HFFc6 (cell line): Measurements from ENCODE around the gene CLSTN1. TPM values are rescaled to one million over a fixed set of nuclear protein-coding genes. Genes with fewer than 3 reads are reported as not detected.

ENCODE experiments used
- DNase-seq: peaks from one replicate; pipeline ENCODE4 v3.0.0-alpha.2; 2018
- H3K27ac Mint-ChIP-seq: 2 replicates; pipeline ENCODE4 v1.8.0; 2020; ENCODE audit warnings: mild to moderate bottlenecking, mixed read lengths
- H3K27me3 Mint-ChIP-seq: 2 replicates; pipeline ENCODE4 v1.8.0; 2021; ENCODE audit warnings: mild to moderate bottlenecking, moderate library complexity, mixed read lengths; ENCODE audit not compliant: insufficient read depth
- H3K36me3 Mint-ChIP-seq: 2 replicates; pipeline ENCODE4 v1.8.0; 2021; ENCODE audit warnings: low read depth, mixed read lengths
- H3K4me1 Mint-ChIP-seq: 2 replicates; pipeline ENCODE4 v1.8.0; 2020; ENCODE audit warnings: low read depth, mixed read lengths
- H3K4me3 Mint-ChIP-seq: 2 replicates; pipeline ENCODE4 v1.8.0; 2020; ENCODE audit warnings: mild to moderate bottlenecking, moderate library complexity, mixed read lengths
- H3K9me3 Mint-ChIP-seq: 2 replicates; pipeline ENCODE4 v1.8.0; 2020; ENCODE audit warnings: mild to moderate bottlenecking, mixed read lengths
- total RNA-seq, 6 experiments: library from RNA; stranded (reverse); fragmentation: NEBNext Ultra II Directional; extraction: Animal tissue kit (Norgen Biotek cat#: 25700); gene quantifications; 2 replicates in 1 of 6; 3 replicates in 5 of 6; pipeline ENCODE4 v1.2.3, GENCODE V29; 2021
- TF ChIP-seq, protein P1 (sequence below): fragments of 200-600 bp; sonication (generic); IDR thresholded peaks from 2 replicates; pipeline ENCODE4 v1.5.0; 2021; ENCODE audit warnings: antibody characterized with exemption, mild to moderate bottlenecking

The CLSTN1 gene
- total RNA-seq, 6 experiments from 2014 or later: 128 to 151 (median 137) TPM

DNA sequence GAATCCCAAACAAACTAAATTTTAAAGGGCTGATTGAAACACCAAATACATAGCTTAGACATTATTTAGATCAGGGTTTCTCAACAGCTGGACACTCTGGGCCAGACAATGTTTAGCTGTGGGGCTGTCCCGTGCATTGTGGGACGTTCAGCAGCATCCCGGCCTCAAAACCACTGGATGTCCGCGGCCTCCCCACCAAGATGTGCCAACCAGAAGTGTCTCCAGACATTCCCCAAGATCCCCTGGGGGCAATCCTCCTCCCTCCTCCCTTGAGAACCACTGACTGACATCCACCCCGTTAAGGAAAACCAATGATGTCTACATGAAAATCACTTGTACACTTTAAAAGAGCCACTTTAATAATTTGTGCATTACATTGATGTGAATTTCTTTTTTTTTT lies 38.4 kb downstream of the CLSTN1 start:
- Mint-ChIP-seq H3K27ac (no peak overlapping the region), H3K4me1 (peaks cover 6% of the 10 kb centered on the region; the same call in 1 of the 2 replicates), H3K27me3 (no peaks in the 10 kb centered on the region), H3K4me3 (no peak overlapping the region), H3K36me3 (peaks cover 13% of the 10 kb centered on the region), H3K9me3 (no peaks in the 10 kb centered on the region)
- TF ChIP-seq, protein P1, sequence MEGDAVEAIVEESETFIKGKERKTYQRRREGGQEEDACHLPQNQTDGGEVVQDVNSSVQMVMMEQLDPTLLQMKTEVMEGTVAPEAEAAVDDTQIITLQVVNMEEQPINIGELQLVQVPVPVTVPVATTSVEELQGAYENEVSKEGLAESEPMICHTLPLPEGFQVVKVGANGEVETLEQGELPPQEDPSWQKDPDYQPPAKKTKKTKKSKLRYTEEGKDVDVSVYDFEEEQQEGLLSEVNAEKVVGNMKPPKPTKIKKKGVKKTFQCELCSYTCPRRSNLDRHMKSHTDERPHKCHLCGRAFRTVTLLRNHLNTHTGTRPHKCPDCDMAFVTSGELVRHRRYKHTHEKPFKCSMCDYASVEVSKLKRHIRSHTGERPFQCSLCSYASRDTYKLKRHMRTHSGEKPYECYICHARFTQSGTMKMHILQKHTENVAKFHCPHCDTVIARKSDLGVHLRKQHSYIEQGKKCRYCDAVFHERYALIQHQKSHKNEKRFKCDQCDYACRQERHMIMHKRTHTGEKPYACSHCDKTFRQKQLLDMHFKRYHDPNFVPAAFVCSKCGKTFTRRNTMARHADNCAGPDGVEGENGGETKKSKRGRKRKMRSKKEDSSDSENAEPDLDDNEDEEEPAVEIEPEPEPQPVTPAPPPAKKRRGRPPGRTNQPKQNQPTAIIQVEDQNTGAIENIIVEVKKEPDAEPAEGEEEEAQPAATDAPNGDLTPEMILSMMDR: no peak
- DNase-seq: no peak

DNA sequence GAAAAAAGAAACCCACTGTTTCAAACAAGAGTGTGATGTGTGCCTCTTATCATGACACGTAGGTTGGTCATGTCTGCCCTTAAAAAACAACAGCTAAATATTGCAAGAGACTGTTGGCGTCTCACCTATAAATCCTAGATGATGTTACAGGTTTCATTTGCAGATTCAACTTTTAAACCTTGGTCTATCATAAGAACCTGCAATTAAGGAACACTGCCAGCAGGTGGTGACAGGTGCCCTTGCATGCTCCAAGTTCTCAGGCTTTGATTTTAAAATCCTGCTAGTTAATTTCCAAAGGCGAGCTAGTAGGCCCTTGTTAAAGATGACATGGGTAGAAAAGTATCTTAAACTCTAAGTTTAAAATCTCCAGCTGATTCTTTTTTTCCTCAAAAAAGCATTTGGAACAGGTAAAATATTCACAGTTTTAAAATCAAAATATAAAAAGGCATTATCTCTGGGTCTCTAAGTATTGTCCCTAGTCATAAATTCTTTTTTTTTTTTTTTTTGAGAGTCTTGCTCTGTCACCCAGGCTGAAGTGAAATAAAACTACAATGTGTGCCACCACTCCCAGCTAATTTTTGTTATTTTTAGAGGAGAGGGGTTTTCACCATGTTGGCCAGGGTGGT lies 39.1 kb downstream of the CLSTN1 start:
- Mint-ChIP-seq H3K4me3 (no peak overlapping the region), H3K4me1 (peaks cover 6% of the 10 kb centered on the region; the same call in 1 of the 2 replicates), H3K36me3 (peaks cover 8% of the 10 kb centered on the region; the same call in 1 of the 2 replicates), H3K27me3 (no peaks in the 10 kb centered on the region), H3K9me3 (no peaks in the 10 kb centered on the region), H3K27ac (no peak overlapping the region)
- TF ChIP-seq, protein P1: peak; percentile 86
- DNase-seq: peak; percentile 43

DNA sequence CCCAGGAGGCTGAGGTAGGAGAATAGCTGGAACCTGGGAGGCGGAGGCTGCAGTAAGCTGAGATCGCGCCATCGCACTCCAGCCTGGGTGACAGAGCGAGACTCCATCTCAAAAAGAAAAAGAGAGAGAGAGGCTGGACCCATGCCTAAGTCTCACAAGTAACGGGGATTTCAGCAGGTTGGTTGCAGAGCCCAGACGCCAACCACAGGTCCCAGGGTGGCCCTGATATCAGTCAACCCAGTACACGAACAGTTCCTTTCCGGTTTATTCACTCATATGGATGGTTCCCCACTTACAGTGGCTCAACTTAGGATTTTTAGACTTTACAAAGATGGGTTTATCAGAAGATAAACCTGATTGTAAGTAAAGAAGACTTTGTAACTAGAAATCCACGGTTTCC lies 40.9 kb downstream of the CLSTN1 start:
- no peak overlapping the region for H3K27ac Mint-ChIP-seq
- no peak for DNase-seq
- H3K27me3 Mint-ChIP-seq: no peaks in the 10 kb centered on the region
- H3K4me1 Mint-ChIP-seq: peaks cover 6% of the 10 kb centered on the region; the same call in 1 of the 2 replicates
- H3K36me3 Mint-ChIP-seq: no peaks in the 10 kb centered on the region
- H3K4me3 Mint-ChIP-seq: no peak overlapping the region
- H3K9me3 Mint-ChIP-seq: no peaks in the 10 kb centered on the region
- TF ChIP-seq, protein P1: no peak

DNA sequence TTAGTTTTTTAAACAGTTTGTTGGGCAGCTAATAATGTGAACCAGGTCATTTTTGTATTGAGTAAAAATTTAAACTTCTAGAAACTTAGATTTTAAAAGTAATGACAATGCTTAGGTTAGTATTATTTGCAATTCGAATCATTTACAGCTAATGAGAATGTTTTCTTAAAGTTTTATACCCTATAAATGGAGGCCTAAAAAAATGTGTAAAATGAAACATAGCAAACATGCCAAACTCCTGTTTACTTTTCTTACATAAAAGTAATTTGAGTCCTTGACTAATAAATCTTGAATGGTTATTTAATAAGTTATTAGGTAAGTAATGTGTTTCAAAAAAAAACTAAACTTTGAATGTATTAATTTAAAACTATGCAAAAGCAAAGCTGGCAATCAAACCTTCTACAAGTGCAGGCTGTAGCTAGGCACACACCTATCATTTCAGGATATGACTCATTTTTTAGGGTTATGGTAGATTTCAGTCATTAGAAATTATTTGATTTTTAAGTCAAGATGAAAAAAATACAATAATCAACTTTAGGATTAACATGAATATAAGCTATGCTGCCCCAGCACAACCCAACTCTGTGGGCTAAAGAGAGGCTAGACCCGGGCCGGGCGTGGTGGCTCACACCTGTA lies 41.5 kb downstream of the CLSTN1 start:
- no peak overlapping the region for H3K27ac Mint-ChIP-seq
- peaks cover 2% of the 10 kb centered on the region; the same call in 1 of the 2 replicates for H3K27me3 Mint-ChIP-seq
- TF ChIP-seq, protein P1: no peak
- H3K4me1 Mint-ChIP-seq: peaks cover 6% of the 10 kb centered on the region; the same call in 1 of the 2 replicates
- H3K36me3 Mint-ChIP-seq: no peaks in the 10 kb centered on the region
- DNase-seq: no peak
- H3K9me3 Mint-ChIP-seq: no peaks in the 10 kb centered on the region
- H3K4me3 Mint-ChIP-seq: no peak overlapping the region

DNA sequence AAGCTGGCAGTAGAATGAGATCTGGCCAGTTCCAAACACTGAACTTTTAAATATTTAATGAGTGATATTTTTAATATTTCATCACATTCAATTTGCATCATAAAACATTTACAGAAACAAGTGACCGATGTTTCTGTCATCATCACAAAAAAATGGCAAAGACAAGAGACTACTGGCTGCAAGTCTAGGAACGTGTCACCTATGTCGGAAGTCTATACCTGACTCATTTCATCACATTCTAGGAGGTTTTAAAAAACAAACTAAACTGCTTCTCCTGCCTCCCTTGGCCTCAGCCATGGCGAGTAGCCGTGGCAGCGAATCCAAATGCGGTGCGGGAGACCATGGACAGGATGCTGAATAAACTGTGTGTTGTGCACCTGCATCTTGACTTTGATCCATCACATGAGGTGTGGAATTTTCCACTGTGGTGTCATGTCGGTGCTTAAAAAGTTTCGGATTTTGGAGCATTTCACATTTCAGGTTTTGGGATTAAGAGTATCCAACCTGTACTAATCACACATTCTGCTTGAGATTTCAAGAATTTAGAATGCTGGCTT lies 43.1 kb downstream of the CLSTN1 start:
- DNase-seq: no peak
- peaks cover 2% of the 10 kb centered on the region; the same call in 1 of the 2 replicates for H3K27me3 Mint-ChIP-seq
- H3K4me3 Mint-ChIP-seq: no peak overlapping the region
- H3K9me3 Mint-ChIP-seq: no peaks in the 10 kb centered on the region
- TF ChIP-seq, protein P1: no peak
- peaks cover 6% of the 10 kb centered on the region; the same call in 1 of the 2 replicates for H3K36me3 Mint-ChIP-seq
- H3K4me1 Mint-ChIP-seq: peaks cover 17% of the 10 kb centered on the region
- no peak overlapping the region for H3K27ac Mint-ChIP-seq
